Osteocyte (in vitro differentiated cells): Measurements from ENCODE around the gene MCTP1. TPM values are rescaled to one million over a fixed set of nuclear protein-coding genes. Genes with fewer than 3 reads are reported as not detected.

Experiments
- DNase-seq: peaks from one replicate; pipeline ENCODE4 v3.0.0; 2021; ENCODE audit warnings: mixed read lengths; ENCODE audit not compliant: unreplicated experiment; ENCODE audit errors: extremely low spot score
- H3K27ac Mint-ChIP-seq: one replicate; pipeline ENCODE4 v1.8.0; 2021; ENCODE audit warnings: mild to moderate bottlenecking, mixed read lengths; ENCODE audit not compliant: unreplicated experiment
- H3K27me3 Mint-ChIP-seq: one replicate; pipeline ENCODE4 v1.8.0; 2021; ENCODE audit warnings: mixed read lengths; ENCODE audit not compliant: unreplicated experiment
- H3K36me3 Mint-ChIP-seq: one replicate; pipeline ENCODE4 v1.8.0; 2021; ENCODE audit warnings: mixed read lengths; ENCODE audit not compliant: unreplicated experiment
- H3K4me1 Mint-ChIP-seq: one replicate; pipeline ENCODE4 v1.8.0; 2021; ENCODE audit warnings: mixed read lengths; ENCODE audit not compliant: unreplicated experiment
- H3K4me3 Mint-ChIP-seq: one replicate; pipeline ENCODE4 v1.8.0; 2021; ENCODE audit warnings: mild to moderate bottlenecking, moderate library complexity, mixed read lengths; ENCODE audit not compliant: unreplicated experiment
- H3K9me3 Mint-ChIP-seq: one replicate; pipeline ENCODE4 v1.8.0; 2021; ENCODE audit warnings: mixed read lengths; ENCODE audit not compliant: unreplicated experiment
- CTCF ChIP-seq: fragments of 200-600 bp; sonication (generic); IDR thresholded peaks from 2 replicates; pipeline ENCODE4 v1.5.0; 2021; ENCODE audit warnings: antibody characterized with exemption, mild to moderate bottlenecking, moderate library complexity
- total RNA-seq: library from RNA; stranded (reverse); gene quantifications from 2 replicates; pipeline ENCODE4 v1.2.1, GENCODE V29; 2021

Gene MCTP1
- total RNA-seq, 1 donor from 2014 or later: 0.67 TPM

GRCh38 chr5:94779684-94780083 is 505.2 kb downstream of the MCTP1 start:
- Mint-ChIP-seq H3K27ac (no peak overlapping the region), H3K27me3 (peaks cover 35% of the 10 kb centered on the region), H3K9me3 (no peaks in the 10 kb centered on the region), H3K4me3 (no peak overlapping the region), H3K4me1 (peaks cover 8% of the 10 kb centered on the region), H3K36me3 (no peaks in the 10 kb centered on the region)
- TF ChIP-seq CTCF: no peak
- no peak for DNase-seq

GRCh38 chr5:94778732-94779131 is 506.2 kb downstream of the MCTP1 start:
- H3K36me3 Mint-ChIP-seq: no peaks in the 10 kb centered on the region
- peaks cover 8% of the 10 kb centered on the region for H3K4me1 Mint-ChIP-seq
- H3K27me3 Mint-ChIP-seq: peaks cover 39% of the 10 kb centered on the region
- no peak for DNase-seq
- H3K27ac Mint-ChIP-seq: no peak overlapping the region
- TF ChIP-seq CTCF: no peak
- H3K9me3 Mint-ChIP-seq: no peaks in the 10 kb centered on the region
- no peak overlapping the region for H3K4me3 Mint-ChIP-seq

DNA sequence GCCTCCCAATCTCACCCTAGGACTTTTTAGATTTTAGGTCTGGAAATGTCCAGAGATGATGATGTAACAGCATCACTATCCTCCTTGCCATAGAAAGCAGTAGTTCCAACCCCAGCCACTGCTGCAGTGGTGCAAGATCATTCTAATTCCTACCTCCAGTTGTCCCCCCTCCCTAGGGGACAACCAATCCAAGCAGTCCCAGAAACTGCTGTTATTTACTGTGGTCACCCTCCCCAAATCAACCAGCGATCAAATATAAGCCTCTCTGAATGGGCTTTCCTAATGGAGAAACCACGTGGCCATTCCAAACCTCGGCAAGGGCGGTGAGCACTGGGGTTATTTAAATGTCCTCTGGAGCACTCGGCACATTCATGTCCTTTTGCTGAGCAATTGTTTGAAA is 506.6 kb downstream of the MCTP1 start:
- H3K27ac Mint-ChIP-seq: no peak overlapping the region
- peaks cover 8% of the 10 kb centered on the region for H3K4me1 Mint-ChIP-seq
- no peak overlapping the region for H3K4me3 Mint-ChIP-seq
- TF ChIP-seq CTCF: no peak
- peaks cover 37% of the 10 kb centered on the region for H3K27me3 Mint-ChIP-seq
- H3K36me3 Mint-ChIP-seq: no peaks in the 10 kb centered on the region
- peaks cover 3% of the 10 kb centered on the region for H3K9me3 Mint-ChIP-seq
- DNase-seq: no peak

GRCh38 chr5:94777056-94777880 is 507.6 kb downstream of the MCTP1 start:
- peaks cover 3% of the 10 kb centered on the region for H3K9me3 Mint-ChIP-seq
- H3K4me3 Mint-ChIP-seq: no peak overlapping the region
- no peak for DNase-seq
- no peak overlapping the region for H3K27ac Mint-ChIP-seq
- H3K27me3 Mint-ChIP-seq: peaks cover 31% of the 10 kb centered on the region
- H3K4me1 Mint-ChIP-seq: peaks cover 8% of the 10 kb centered on the region
- no peak for TF ChIP-seq CTCF
- no peaks in the 10 kb centered on the region for H3K36me3 Mint-ChIP-seq

DNA sequence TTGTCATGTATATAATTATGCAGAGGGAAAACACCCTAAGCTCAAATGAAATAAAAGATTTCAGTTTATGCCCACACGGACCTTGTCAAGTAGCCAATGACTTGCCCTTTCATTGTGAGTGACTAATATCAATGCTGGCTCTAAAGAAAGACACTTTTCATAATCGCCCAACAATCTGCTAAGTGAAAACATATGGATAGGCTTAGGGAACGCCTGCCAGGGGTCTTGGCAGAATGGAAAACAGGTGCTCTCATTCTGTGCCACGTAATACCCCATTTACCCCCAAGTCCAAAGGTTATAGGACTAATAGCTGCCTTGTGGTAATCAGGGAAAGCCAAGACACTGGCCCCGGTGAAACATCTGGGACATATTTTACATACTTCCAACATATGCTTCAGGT is 508.7 kb downstream of the MCTP1 start:
- peaks cover 3% of the 10 kb centered on the region for H3K9me3 Mint-ChIP-seq
- H3K27ac Mint-ChIP-seq: no peak overlapping the region
- H3K4me1 Mint-ChIP-seq: peaks cover 8% of the 10 kb centered on the region
- TF ChIP-seq CTCF: no peak
- H3K4me3 Mint-ChIP-seq: no peak overlapping the region
- no peak for DNase-seq
- no peaks in the 10 kb centered on the region for H3K36me3 Mint-ChIP-seq
- peaks cover 31% of the 10 kb centered on the region for H3K27me3 Mint-ChIP-seq
